MCF 10A (cell line): ENCODE results near the gene CFC1. TPM values are rescaled to one million over a fixed set of nuclear protein-coding genes. Genes with fewer than 3 reads are reported as not detected.
"Not testable (repeated sequence)": the region's sequence is repeated elsewhere in the genome, so short reads cannot be mapped to it uniquely, and the experiment has no call there.

Experiments
- Bru-seq: library from RNA; stranded (reverse); fragments of 400-500 nt; gene quantifications from one replicate; lab custom pipeline; 2021; lab: Mats Ljungman, UMichigan
- BruChase-seq, 2 experiments: library from RNA; stranded (reverse); fragments of 400-500 nt; gene quantifications; one replicate each; lab custom pipeline; 2021; lab: Mats Ljungman, UMichigan
- BruUV-seq: library from RNA; stranded (reverse); fragments of 400-500 nt; replicated peaks from 2 replicates; lab custom pipeline; 2021; lab: Mats Ljungman, UMichigan
- CTCF ChIA-PET: fragments of 300-600 bp; sonication (Branson Sonifier 250); formaldehyde crosslinking; extraction: SDS; loops from one replicate; lab custom pipeline; 2021; ENCODE audit warnings: antibody characterized with exemption, inconsistent platforms; lab: Yijun Ruan, JAX
- POLR2A ChIA-PET: fragments of 300-600, 350-650 bp; sonication (Branson Sonifier 250); formaldehyde crosslinking; extraction: SDS; loops from one replicate; lab custom pipeline; 2020; ENCODE audit warnings: antibody characterized with exemption, inconsistent platforms; lab: Yijun Ruan, JAX
- DNase-seq: peaks from one replicate; pipeline ENCODE4 v3.0.0-alpha.2; 2018; ENCODE audit not compliant: unreplicated experiment
- H3K27ac Mint-ChIP-seq: one replicate; pipeline ENCODE4 v1.8.0; 2022; ENCODE audit warnings: mild to moderate bottlenecking, low read depth, mixed read lengths; ENCODE audit not compliant: unreplicated experiment
- H3K27me3 Mint-ChIP-seq: one replicate; pipeline ENCODE4 v1.8.0; 2022; ENCODE audit warnings: mixed read lengths; ENCODE audit not compliant: insufficient read depth, unreplicated experiment
- H3K36me3 Mint-ChIP-seq: one replicate; pipeline ENCODE4 v1.8.0; 2022; ENCODE audit warnings: mild to moderate bottlenecking, moderate library complexity, mixed read lengths; ENCODE audit not compliant: insufficient read depth, unreplicated experiment
- H3K4me1 Mint-ChIP-seq: one replicate; pipeline ENCODE4 v1.8.0; 2022; ENCODE audit warnings: mixed read lengths; ENCODE audit not compliant: insufficient read depth, unreplicated experiment
- H3K4me3 Mint-ChIP-seq: one replicate; pipeline ENCODE4 v1.8.0; 2022; ENCODE audit warnings: mild to moderate bottlenecking, moderate library complexity, mixed read lengths; ENCODE audit not compliant: unreplicated experiment
- H3K9me3 Mint-ChIP-seq: one replicate; pipeline ENCODE4 v1.8.0; 2022; ENCODE audit warnings: mixed read lengths; ENCODE audit not compliant: unreplicated experiment
- intact Hi-C: fragments of 100-400 bp; cut with micrococcal nuclease; formaldehyde crosslinking; loops from 2 replicates; pipeline ENCODE4 v1.14.1; 2022
- long read RNA-seq: library from polyadenylated mRNA; stranded (forward); transcript quantifications from one replicate; pipeline ENCODE4 v2.0.0, GENCODE V29; 2022
- total RNA-seq: library from RNA; stranded (reverse); gene quantifications from 2 replicates; pipeline ENCODE4 v1.2.3, GENCODE V29; 2022

Gene CFC1
- total RNA-seq (not detected in 2 replicates), Bru-seq, nascent RNA (not detected), BruChase-seq, experiment 1, labeled RNA remaining after a 6-hour chase (not detected), BruChase-seq, experiment 2, labeled RNA remaining after a 2-hour chase (not detected)
- long read RNA-seq: 0 reads

- H3K27me3 Mint-ChIP-seq, POLR2A ChIA-PET, BruUV-seq, H3K27ac Mint-ChIP-seq, H3K36me3 Mint-ChIP-seq, DNase-seq, intact Hi-C loops, H3K4me1 Mint-ChIP-seq, H3K4me3 Mint-ChIP-seq, H3K9me3 Mint-ChIP-seq, CTCF ChIA-PET: not testable (repeated sequence)
Observed at GRCh38 chr2:130599393-130599792, at the start of gene CFC1. TSS of gene CFC1 (minus strand) at chr2:130599575. CDS start at chr2:130599287, 288 bp downstream.

- DNase-seq, BruUV-seq, H3K36me3 Mint-ChIP-seq, H3K4me3 Mint-ChIP-seq, H3K27ac Mint-ChIP-seq, CTCF ChIA-PET, intact Hi-C loops, H3K9me3 Mint-ChIP-seq, POLR2A ChIA-PET, H3K4me1 Mint-ChIP-seq: not testable (repeated sequence)
- peaks cover 20% of the 10 kb centered on the region for H3K27me3 Mint-ChIP-seq
Observed at GRCh38 chr2:130641688-130642087, 42.3 kb upstream of the CFC1 start.

GRCh38 chr2:130638973-130639372, 39.6 kb upstream of the CFC1 start:
- H3K9me3 Mint-ChIP-seq, intact Hi-C loops, H3K36me3 Mint-ChIP-seq, H3K27ac Mint-ChIP-seq, CTCF ChIA-PET, DNase-seq, POLR2A ChIA-PET, H3K4me3 Mint-ChIP-seq, BruUV-seq, H3K4me1 Mint-ChIP-seq: not testable (repeated sequence)
- H3K27me3 Mint-ChIP-seq: peaks cover 29% of the 10 kb centered on the region

- H3K9me3 Mint-ChIP-seq, POLR2A ChIA-PET, CTCF ChIA-PET, intact Hi-C loops, H3K4me1 Mint-ChIP-seq, DNase-seq, H3K4me3 Mint-ChIP-seq, H3K27ac Mint-ChIP-seq, BruUV-seq, H3K36me3 Mint-ChIP-seq: not testable (repeated sequence)
- H3K27me3 Mint-ChIP-seq: peaks cover 11% of the 10 kb centered on the region
Observed at GRCh38 chr2:130628784-130629475, 29.6 kb upstream of the CFC1 start.

GRCh38 chr2:130611140-130611539, 11.8 kb upstream of the CFC1 start, which contains the start of gene POTEJ:
TSS of gene POTEJ (plus strand) at chr2:130611440. CDS start at chr2:130611533, 93 bp downstream.
- H3K4me1 Mint-ChIP-seq, BruUV-seq, H3K36me3 Mint-ChIP-seq, H3K27ac Mint-ChIP-seq, H3K4me3 Mint-ChIP-seq, H3K27me3 Mint-ChIP-seq, CTCF ChIA-PET, intact Hi-C loops, DNase-seq, POLR2A ChIA-PET, H3K9me3 Mint-ChIP-seq: not testable (repeated sequence)

- intact Hi-C loops, BruUV-seq: not testable (repeated sequence)
Observed at GRCh38 chr2:130610486-130610885, 11.1 kb upstream of the CFC1 start.

GRCh38 chr2:130609002-130609920, 9.9 kb upstream of the CFC1 start:
- H3K27ac Mint-ChIP-seq, intact Hi-C loops, H3K9me3 Mint-ChIP-seq, H3K4me3 Mint-ChIP-seq, H3K36me3 Mint-ChIP-seq, CTCF ChIA-PET, H3K4me1 Mint-ChIP-seq, POLR2A ChIA-PET, H3K27me3 Mint-ChIP-seq, DNase-seq, BruUV-seq: not testable (repeated sequence)

More at GRCh38 chr2:130610486-130610885, 11.1 kb upstream of the CFC1 start:
- CTCF ChIA-PET, H3K4me3 Mint-ChIP-seq, H3K4me1 Mint-ChIP-seq, H3K36me3 Mint-ChIP-seq, H3K27me3 Mint-ChIP-seq, H3K9me3 Mint-ChIP-seq, DNase-seq, H3K27ac Mint-ChIP-seq, POLR2A ChIA-PET: not testable (repeated sequence)

GRCh38 chr2:130608276-130609001, 9.1 kb upstream of the CFC1 start:
- intact Hi-C loops, CTCF ChIA-PET, H3K4me3 Mint-ChIP-seq, DNase-seq, BruUV-seq, H3K4me1 Mint-ChIP-seq, POLR2A ChIA-PET, H3K9me3 Mint-ChIP-seq, H3K36me3 Mint-ChIP-seq, H3K27me3 Mint-ChIP-seq, H3K27ac Mint-ChIP-seq: not testable (repeated sequence)
